H1 (cell line): ENCODE measurements around the gene AMN.

ENCODE experiments used
- BCL11A ChIP-seq, 2 experiments: IDR thresholded peaks; one replicate each; pipeline ENCODE4 v1.6.1; 2011; ENCODE audit warnings: low read depth in 2 of 2, low read length in 2 of 2, mild to moderate bottlenecking in 2 of 2
- CBX8 ChIP-seq: fragments of 300-800, 300-1000 bp; sonication (generic); IDR thresholded peaks from 2 replicates; pipeline ENCODE4 v1.7.1; 2016; ENCODE audit warnings: low read depth, low read length, borderline replicate concordance
- CEBPB ChIP-seq: IDR thresholded peaks from 2 replicates; pipeline ENCODE4 v1.6.1; 2012; ENCODE audit warnings: low read depth, low read length
- CTCF ChIP-seq, 3 experiments: IDR thresholded peaks; 1 replicate in 2 of 3; 2 replicates in 1 of 3; pipeline versions ENCODE4 v1.5.1 to v1.6.1; 2011; ENCODE audit warnings: low read length in 3 of 3, mild to moderate bottlenecking in 3 of 3, inconsistent platforms in 2 of 3, low read depth in 1 of 3, moderate library complexity in 1 of 3; ENCODE audit not compliant: insufficient read depth in 1 of 3; ENCODE audit errors: control extremely low read depth in 1 of 3
- EGR1 ChIP-seq: IDR thresholded peaks from 2 replicates; pipeline ENCODE4 v1.6.1; 2011; ENCODE audit warnings: low read depth, low read length, borderline replicate concordance
- POLR2AphosphoS5 ChIP-seq: IDR thresholded peaks from 2 replicates; pipeline ENCODE4 v1.6.1; 2011; ENCODE audit warnings: low read depth, low read length
- SP1 ChIP-seq: IDR thresholded peaks from 2 replicates; pipeline ENCODE4 v1.6.1; 2011; ENCODE audit warnings: low read depth, low read length

GRCh38 chr14:102929241-102930137 is 7.0 kb downstream of the AMN start:
- TF ChIP-seq CTCF (IDR thresholded peaks at IDR 0.05; ENCODE audit: control extremely low read depth in 1 of 3, insufficient read depth in 1 of 3, low read depth in 1 of 3, low read length in 3 of 3): no peak
- no peak for TF ChIP-seq POLR2AphosphoS5
- no peak for TF ChIP-seq SP1
- no peak for TF ChIP-seq BCL11A (IDR thresholded peaks at IDR 0.05; ENCODE audit: low read depth in 2 of 2, low read length in 2 of 2)
- TF ChIP-seq EGR1: no peak
- no peak for TF ChIP-seq CEBPB
- TF ChIP-seq CBX8: no peak
